ENCODE data around the gene FAM53B.
A peak's percentile ranks its signal among the peaks of the same experiment; 100 is the strongest.

Gene FAM53B

GRCh38 chr10:124721330-124722045, 22.7 kb downstream of the FAM53B start:
- no peak for TF ChIP-seq CTCF (IDR thresholded peaks at IDR 0.05; ENCODE audit: low read length)
- TF ChIP-seq EZH2 (optimal IDR thresholded peaks at IDR 0.05; ENCODE audit: low read depth, low read length): no peak
- TF ChIP-seq EZH2phosphoT487 (IDR thresholded peaks at IDR 0.05; ENCODE audit: low read length): no peak
- Histone ChIP-seq H3K9me2 (replicated peaks; ENCODE audit: insufficient read depth, low read length) (no peaks in the 10 kb centered on the region), H4K20me1 (ENCODE audit: insufficient read depth, low read length) (no peaks in the 10 kb centered on the region), H3K27ac (ENCODE audit: low read length) (no peak overlapping the region), H3K27me3 (replicated peaks; ENCODE audit: insufficient read depth, low read length) (no peaks in the 10 kb centered on the region), H3K79me2 (ENCODE audit: low read length) (peaks cover 72% of the 10 kb centered on the region), H3F3A (ENCODE audit: insufficient read depth, low read length) (peaks cover 28% of the 10 kb centered on the region), H3K4me3 (ENCODE audit: low read length) (no peak overlapping the region), H2AFZ (ENCODE audit: low read length) (no peak overlapping the region), H3K9me3 (replicated peaks; ENCODE audit: insufficient read depth, low read length) (no peaks in the 10 kb centered on the region), H3K4me1 (ENCODE audit: low read length) (peaks cover 49% of the 10 kb centered on the region), H3K4me2 (ENCODE audit: low read depth, low read length) (no peak overlapping the region), H3K36me3 (replicated peaks; ENCODE audit: insufficient read depth, low read length) (no peaks in the 10 kb centered on the region), H3K9ac (ENCODE audit: low read length) (no peak overlapping the region)
- DNase-seq: no peak

- peak overlapping the region; percentile 70; the same call in 1 of the 2 replicates for H3K27ac ChIP-seq (ENCODE audit: low read length)
Observed at GRCh38 chr10:124719213-124719851, 24.8 kb downstream of the FAM53B start.

GRCh38 chr10:124717911-124718741, 26.1 kb downstream of the FAM53B start:
- H3K9me3 ChIP-seq (replicated peaks; ENCODE audit: insufficient read depth, low read length): no peaks in the 10 kb centered on the region
- H3F3A ChIP-seq (ENCODE audit: insufficient read depth, low read length): peaks cover 9% of the 10 kb centered on the region
- no peaks in the 10 kb centered on the region for H4K20me1 ChIP-seq (ENCODE audit: insufficient read depth, low read length)
- no peak overlapping the region for H2AFZ ChIP-seq (ENCODE audit: low read length)
- H3K27ac ChIP-seq (ENCODE audit: low read length): no peak overlapping the region; the same call in 1 of the 2 replicates
- H3K4me1 ChIP-seq (ENCODE audit: low read length): peaks cover 26% of the 10 kb centered on the region
- no peak overlapping the region for H3K4me2 ChIP-seq (ENCODE audit: low read depth, low read length)
- TF ChIP-seq EZH2 (optimal IDR thresholded peaks at IDR 0.05; ENCODE audit: low read depth, low read length) (no peak), EZH2phosphoT487 (IDR thresholded peaks at IDR 0.05; ENCODE audit: low read length) (no peak), CTCF (IDR thresholded peaks at IDR 0.05; ENCODE audit: low read length) (no peak)
- no peaks in the 10 kb centered on the region for H3K27me3 ChIP-seq (replicated peaks; ENCODE audit: insufficient read depth, low read length)
- peaks cover 66% of the 10 kb centered on the region for H3K79me2 ChIP-seq (ENCODE audit: low read length)
- no peak overlapping the region for H3K4me3 ChIP-seq (ENCODE audit: low read length)
- H3K9me2 ChIP-seq (replicated peaks; ENCODE audit: insufficient read depth, low read length): no peaks in the 10 kb centered on the region
- H3K9ac ChIP-seq (ENCODE audit: low read length): no peak overlapping the region
- no peaks in the 10 kb centered on the region for H3K36me3 ChIP-seq (replicated peaks; ENCODE audit: insufficient read depth, low read length)
- DNase-seq: no peak

More at GRCh38 chr10:124719213-124719851, 24.8 kb downstream of the FAM53B start:
- peak overlapping the region; percentile 25; the same call in 1 of the 2 replicates for H3K9ac ChIP-seq (ENCODE audit: low read length)
- H3K4me2 ChIP-seq (ENCODE audit: low read depth, low read length): peak overlapping the region; percentile 39; the same call in 1 of the 2 replicates
- no peaks in the 10 kb centered on the region for H4K20me1 ChIP-seq (ENCODE audit: insufficient read depth, low read length)
- TF ChIP-seq CTCF (IDR thresholded peaks at IDR 0.05; ENCODE audit: low read length): peak; percentile 55
- no peak for TF ChIP-seq EZH2phosphoT487 (IDR thresholded peaks at IDR 0.05; ENCODE audit: low read length)
- H3K9me3 ChIP-seq (replicated peaks; ENCODE audit: insufficient read depth, low read length): no peaks in the 10 kb centered on the region
- peak overlapping the region; percentile 21; the same call in 1 of the 2 replicates for H3K4me3 ChIP-seq (ENCODE audit: low read length)
- DNase-seq: peak; percentile 82
- no peaks in the 10 kb centered on the region for H3K27me3 ChIP-seq (replicated peaks; ENCODE audit: insufficient read depth, low read length)
- H2AFZ ChIP-seq (ENCODE audit: low read length): no peak overlapping the region
- H3K79me2 ChIP-seq (ENCODE audit: low read length): peaks cover 68% of the 10 kb centered on the region
- H3K4me1 ChIP-seq (ENCODE audit: low read length): peaks cover 37% of the 10 kb centered on the region
- H3F3A ChIP-seq (ENCODE audit: insufficient read depth, low read length): peaks cover 21% of the 10 kb centered on the region
- H3K36me3 ChIP-seq (replicated peaks; ENCODE audit: insufficient read depth, low read length): no peaks in the 10 kb centered on the region
- no peaks in the 10 kb centered on the region for H3K9me2 ChIP-seq (replicated peaks; ENCODE audit: insufficient read depth, low read length)

Measured in MM.1S (cell line).